ENCODE data around the gene RTBDN.
"Not testable (repeated sequence)": the region's sequence is repeated elsewhere in the genome, so short reads cannot be mapped to it uniquely, and the experiment has no call there.

DNA sequence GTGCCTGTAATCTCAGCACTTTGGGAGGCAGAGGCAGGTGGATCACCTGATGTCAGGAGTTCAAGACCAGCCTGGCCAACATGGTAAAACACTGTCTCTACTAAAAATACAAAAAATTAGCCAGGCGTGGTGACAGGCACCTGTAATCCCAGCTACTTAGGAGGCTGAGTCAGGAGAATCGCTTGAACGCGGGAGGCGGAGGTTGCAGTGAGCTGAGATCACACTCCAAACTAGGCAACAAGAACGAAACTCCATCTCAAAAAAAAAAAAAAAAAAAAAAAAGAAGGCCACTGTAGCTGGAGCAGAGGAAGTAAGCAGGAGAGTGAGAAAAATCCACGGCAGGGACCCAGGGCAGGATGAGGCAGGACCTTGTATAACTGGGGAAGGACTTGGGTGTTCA, 12.2 kb upstream of the RTBDN start:
- TF ChIP-seq, protein P1, sequence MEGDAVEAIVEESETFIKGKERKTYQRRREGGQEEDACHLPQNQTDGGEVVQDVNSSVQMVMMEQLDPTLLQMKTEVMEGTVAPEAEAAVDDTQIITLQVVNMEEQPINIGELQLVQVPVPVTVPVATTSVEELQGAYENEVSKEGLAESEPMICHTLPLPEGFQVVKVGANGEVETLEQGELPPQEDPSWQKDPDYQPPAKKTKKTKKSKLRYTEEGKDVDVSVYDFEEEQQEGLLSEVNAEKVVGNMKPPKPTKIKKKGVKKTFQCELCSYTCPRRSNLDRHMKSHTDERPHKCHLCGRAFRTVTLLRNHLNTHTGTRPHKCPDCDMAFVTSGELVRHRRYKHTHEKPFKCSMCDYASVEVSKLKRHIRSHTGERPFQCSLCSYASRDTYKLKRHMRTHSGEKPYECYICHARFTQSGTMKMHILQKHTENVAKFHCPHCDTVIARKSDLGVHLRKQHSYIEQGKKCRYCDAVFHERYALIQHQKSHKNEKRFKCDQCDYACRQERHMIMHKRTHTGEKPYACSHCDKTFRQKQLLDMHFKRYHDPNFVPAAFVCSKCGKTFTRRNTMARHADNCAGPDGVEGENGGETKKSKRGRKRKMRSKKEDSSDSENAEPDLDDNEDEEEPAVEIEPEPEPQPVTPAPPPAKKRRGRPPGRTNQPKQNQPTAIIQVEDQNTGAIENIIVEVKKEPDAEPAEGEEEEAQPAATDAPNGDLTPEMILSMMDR (IDR thresholded peaks at IDR 0.05; ENCODE audit: low read depth, low read length, poor library complexity, severe bottlenecking), result not testable (repeated sequence)
- TF ChIP-seq EZH2phosphoT487 (IDR thresholded peaks at IDR 0.05; ENCODE audit: borderline replicate concordance, low read length), result not testable (repeated sequence)
